HFF-Myc (cell line): ENCODE data around the gene OR9Q1.

Experiments
- DNase-seq: peaks from one replicate; pipeline ENCODE4 v3.0.0-alpha.2; 2011; ENCODE audit warnings: low read depth; ENCODE audit errors: extremely low read depth
- H3K4me3 ChIP-seq: replicated peaks from 2 replicates; pipeline ENCODE4 v1.5.1; 2011; ENCODE audit warnings: low read depth, mild to moderate bottlenecking, control low read depth, low read length
- CTCF ChIP-seq: IDR thresholded peaks from 2 replicates; pipeline ENCODE4 v1.5.1; 2012; ENCODE audit warnings: mild to moderate bottlenecking, low read depth, low read length, control low read depth; ENCODE audit errors: missing control alignments

Gene OR9Q1

GRCh38 chr11:58125469-58125868, 101.8 kb downstream of the OR9Q1 start, which contains the start of gene OR9I1:
Gene OR9I1 (minus strand): TSS chr11:58125530. CDS start chr11:58119444, 6,086 bp downstream.
- DNase-seq: no peak
- TF ChIP-seq CTCF: no peak
- H3K4me3 ChIP-seq: no peak within 1 kb of the TSS

- DNase-seq: no peak
- no peak for TF ChIP-seq CTCF
- H3K4me3 ChIP-seq: no peak overlapping the region
These were observed 103.7 kb downstream of the OR9Q1 start for GRCh38 chr11:58127350-58127749.

GRCh38 chr11:58133309-58134076, 109.8 kb downstream of the OR9Q1 start:
- no peak overlapping the region for H3K4me3 ChIP-seq
- no peak for DNase-seq
- no peak for TF ChIP-seq CTCF

- no peak for TF ChIP-seq CTCF
- DNase-seq: no peak
- no peak overlapping the region for H3K4me3 ChIP-seq
These were observed 110.5 kb downstream of the OR9Q1 start for GRCh38 chr11:58134151-58134550.

GRCh38 chr11:58135171-58135570, 111.5 kb downstream of the OR9Q1 start:
- TF ChIP-seq CTCF: no peak
- DNase-seq: no peak
- H3K4me3 ChIP-seq: no peak overlapping the region

- DNase-seq: no peak
- H3K4me3 ChIP-seq: no peak overlapping the region
- no peak for TF ChIP-seq CTCF
These were observed 119.1 kb downstream of the OR9Q1 start for GRCh38 chr11:58142761-58143160.
